K562 (cell line): Measurements from ENCODE around the gene HADH.

ENCODE experiments used
- TGIF2 ChIP-seq: sonication (generic); formaldehyde crosslinking; IDR thresholded peaks from 2 replicates; pipeline ENCODE4 v1.8.1; 2022; ENCODE audit warnings: mild to moderate bottlenecking, missing genetic modification reagents, moderate library complexity
- ZEB2 ChIP-seq: fragments of 450-650 bp; IDR thresholded peaks from 2 replicates; pipeline ENCODE4 v1.6.1; 2016

DNA sequence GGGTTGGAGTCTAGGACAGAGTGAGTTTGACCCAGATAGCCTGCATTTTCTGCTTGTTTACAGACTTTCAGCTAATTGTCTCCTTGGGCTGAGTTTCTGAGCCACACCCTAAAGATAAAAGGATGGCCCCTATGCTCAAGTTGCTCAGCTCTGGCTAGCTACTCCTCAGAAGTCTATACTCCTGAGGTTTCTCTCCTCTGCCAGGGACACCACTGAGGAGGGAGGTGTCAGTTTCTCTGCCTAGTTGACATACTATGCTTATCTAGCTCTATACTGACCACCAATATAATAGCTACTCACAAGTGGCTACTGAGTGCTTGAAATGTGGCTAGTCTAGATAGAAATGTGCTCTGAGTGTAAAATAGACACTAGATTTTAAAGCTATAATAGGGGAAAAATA lies 23.6 kb downstream of the HADH start:
- TF ChIP-seq ZEB2 (no peak), TGIF2 (CRISPR knock-in tag) (no peak)
